ENCODE data around the gene TP53AIP1.

Gene TP53AIP1

GRCh38 chr11:128888034-128888985 lies 54.4 kb downstream of the TP53AIP1 start:
- no peak for DNase-seq

DNA sequence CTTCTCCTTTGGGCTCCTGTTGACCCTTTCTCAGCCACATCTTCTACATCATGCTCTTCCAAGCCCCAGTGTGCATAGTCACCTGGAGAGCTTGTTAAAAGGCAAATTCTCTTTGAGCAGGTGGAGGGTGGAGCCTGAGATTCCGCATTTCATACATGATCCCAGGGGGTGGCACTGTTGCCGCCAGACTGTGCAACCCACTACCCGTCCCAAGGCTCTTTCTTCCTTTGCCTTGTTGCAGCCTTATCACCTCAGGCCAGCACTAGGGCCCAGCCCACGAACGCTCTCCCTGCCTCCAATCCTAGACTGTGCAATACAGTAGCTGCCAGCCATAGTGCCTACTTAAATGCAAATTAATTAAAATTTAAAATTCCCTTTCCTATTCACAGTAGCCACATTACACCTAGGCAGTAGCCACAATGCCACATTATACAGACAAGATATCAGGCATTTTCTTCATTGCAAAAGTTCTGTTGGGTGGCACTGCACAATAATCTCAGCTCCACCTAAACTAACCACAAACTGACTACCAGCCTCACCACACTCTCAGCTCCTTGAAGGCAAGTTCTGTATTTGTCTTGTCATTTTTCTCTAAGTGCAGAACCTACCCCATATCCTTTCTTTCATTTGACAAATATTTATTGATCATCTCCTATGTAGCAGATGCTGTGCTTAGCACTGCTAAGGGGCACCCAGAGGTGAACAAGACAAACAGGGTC lies 56.1 kb downstream of the TP53AIP1 start:
- DNase-seq = no peak
